RWPE2 (cell line): ENCODE data around the gene CEMIP.

Experiments
- ATAC-seq: fragments of 200-7000 bp; cut with Tn5 transposase; 3 replicates; pipeline ENCODE4 v1.9.1; 2021; ENCODE audit warnings: low read depth
- DNase-seq: peaks from one replicate; pipeline ENCODE4 v3.0.0-alpha.2; 2020; ENCODE audit warnings: low spot score
- H3K27ac ChIP-seq: fragments of 450-650 bp; 2 replicates; pipeline ENCODE4 v1.5.1; 2017; ENCODE audit warnings: mild to moderate bottlenecking; ENCODE audit not compliant: poor library complexity, severe bottlenecking
- H3K27me3 ChIP-seq: fragments of 250-450 bp; sonication (Bioruptor Pico); 2 replicates; pipeline ENCODE4 v1.5.1; 2021; ENCODE audit warnings: mild to moderate bottlenecking, moderate library complexity; ENCODE audit not compliant: insufficient read depth, poor library complexity, severe bottlenecking
- H3K36me3 ChIP-seq: fragments of 250-450 bp; sonication (Bioruptor Pico); 2 replicates; pipeline ENCODE4 v1.5.1; 2020; ENCODE audit warnings: low read depth, mild to moderate bottlenecking, moderate library complexity
- H3K4me1 ChIP-seq: fragments of 250-450 bp; sonication (Bioruptor Pico); 2 replicates; pipeline ENCODE4 v1.5.1; 2021; ENCODE audit warnings: mild to moderate bottlenecking, moderate library complexity; ENCODE audit not compliant: insufficient read depth, poor library complexity, severe bottlenecking
- H3K4me3 ChIP-seq: fragments of 250-450 bp; sonication (Bioruptor Pico); 2 replicates; pipeline ENCODE4 v1.5.1; 2021; ENCODE audit warnings: mild to moderate bottlenecking, moderate library complexity; ENCODE audit not compliant: severe bottlenecking
- H3K9me3 ChIP-seq: fragments of 250-450 bp; sonication (Bioruptor Pico); 2 replicates; pipeline ENCODE4 v1.5.1; 2021; ENCODE audit warnings: mild to moderate bottlenecking, moderate library complexity; ENCODE audit not compliant: severe bottlenecking
- TF ChIP-seq, protein P1 (sequence below): fragments of 450-650 bp; IDR thresholded peaks from one replicate; pipeline ENCODE4 v1.5.1; 2017; ENCODE audit warnings: mild to moderate bottlenecking, moderate library complexity; ENCODE audit not compliant: poor library complexity, severe bottlenecking

CEMIP gene

DNA sequence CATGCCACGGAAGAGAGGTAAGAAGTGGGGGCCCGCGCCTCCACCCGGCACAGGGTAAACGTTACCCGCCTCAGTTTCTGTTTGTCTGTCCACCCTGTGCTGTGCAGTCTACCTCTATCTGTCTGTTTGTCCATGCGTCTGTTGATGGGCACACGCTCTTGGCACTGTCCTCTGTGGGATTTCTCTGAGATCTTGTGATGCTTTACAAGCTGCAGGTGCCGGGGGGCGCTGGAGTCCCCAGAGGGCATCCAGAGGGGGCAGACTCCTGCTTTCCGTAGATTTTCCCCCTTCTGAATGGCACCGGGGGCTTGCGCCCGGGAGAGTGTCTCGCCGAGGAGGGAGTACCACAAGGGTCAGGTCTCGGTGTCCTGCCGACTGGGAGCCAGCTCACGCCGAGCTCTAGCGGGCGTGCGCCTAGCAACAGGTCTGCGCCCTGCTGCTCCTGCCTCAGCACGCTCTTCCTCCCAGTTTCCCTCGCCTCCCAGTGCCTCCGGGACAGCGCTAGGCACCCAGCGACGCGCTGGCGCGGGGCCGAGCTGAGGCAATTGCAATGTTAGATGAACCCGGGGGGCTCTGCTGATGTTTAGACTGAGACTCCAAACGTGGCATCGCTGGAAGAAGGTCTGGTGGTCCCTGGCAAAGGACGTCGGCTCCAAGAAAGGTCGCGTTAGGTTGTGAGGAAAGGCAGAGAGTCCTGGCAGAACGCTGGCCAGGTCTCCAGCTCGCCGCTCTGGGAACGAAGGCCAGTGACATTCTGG lies 667 bp downstream of the CEMIP start:
- DNase-seq, result no peak
- Histone ChIP-seq H3K27ac (no peak overlapping the region), H3K27me3 (peaks cover 19% of the 10 kb centered on the region), H3K4me1 (peaks cover 24% of the 10 kb centered on the region), H3K36me3 (no peaks in the 10 kb centered on the region), H3K4me3 (peak overlapping the region; percentile 36), H3K9me3 (peaks cover 3% of the 10 kb centered on the region)
- ATAC-seq, result peak; percentile 54
- TF ChIP-seq, protein P1, sequence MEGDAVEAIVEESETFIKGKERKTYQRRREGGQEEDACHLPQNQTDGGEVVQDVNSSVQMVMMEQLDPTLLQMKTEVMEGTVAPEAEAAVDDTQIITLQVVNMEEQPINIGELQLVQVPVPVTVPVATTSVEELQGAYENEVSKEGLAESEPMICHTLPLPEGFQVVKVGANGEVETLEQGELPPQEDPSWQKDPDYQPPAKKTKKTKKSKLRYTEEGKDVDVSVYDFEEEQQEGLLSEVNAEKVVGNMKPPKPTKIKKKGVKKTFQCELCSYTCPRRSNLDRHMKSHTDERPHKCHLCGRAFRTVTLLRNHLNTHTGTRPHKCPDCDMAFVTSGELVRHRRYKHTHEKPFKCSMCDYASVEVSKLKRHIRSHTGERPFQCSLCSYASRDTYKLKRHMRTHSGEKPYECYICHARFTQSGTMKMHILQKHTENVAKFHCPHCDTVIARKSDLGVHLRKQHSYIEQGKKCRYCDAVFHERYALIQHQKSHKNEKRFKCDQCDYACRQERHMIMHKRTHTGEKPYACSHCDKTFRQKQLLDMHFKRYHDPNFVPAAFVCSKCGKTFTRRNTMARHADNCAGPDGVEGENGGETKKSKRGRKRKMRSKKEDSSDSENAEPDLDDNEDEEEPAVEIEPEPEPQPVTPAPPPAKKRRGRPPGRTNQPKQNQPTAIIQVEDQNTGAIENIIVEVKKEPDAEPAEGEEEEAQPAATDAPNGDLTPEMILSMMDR, result no peak

DNA sequence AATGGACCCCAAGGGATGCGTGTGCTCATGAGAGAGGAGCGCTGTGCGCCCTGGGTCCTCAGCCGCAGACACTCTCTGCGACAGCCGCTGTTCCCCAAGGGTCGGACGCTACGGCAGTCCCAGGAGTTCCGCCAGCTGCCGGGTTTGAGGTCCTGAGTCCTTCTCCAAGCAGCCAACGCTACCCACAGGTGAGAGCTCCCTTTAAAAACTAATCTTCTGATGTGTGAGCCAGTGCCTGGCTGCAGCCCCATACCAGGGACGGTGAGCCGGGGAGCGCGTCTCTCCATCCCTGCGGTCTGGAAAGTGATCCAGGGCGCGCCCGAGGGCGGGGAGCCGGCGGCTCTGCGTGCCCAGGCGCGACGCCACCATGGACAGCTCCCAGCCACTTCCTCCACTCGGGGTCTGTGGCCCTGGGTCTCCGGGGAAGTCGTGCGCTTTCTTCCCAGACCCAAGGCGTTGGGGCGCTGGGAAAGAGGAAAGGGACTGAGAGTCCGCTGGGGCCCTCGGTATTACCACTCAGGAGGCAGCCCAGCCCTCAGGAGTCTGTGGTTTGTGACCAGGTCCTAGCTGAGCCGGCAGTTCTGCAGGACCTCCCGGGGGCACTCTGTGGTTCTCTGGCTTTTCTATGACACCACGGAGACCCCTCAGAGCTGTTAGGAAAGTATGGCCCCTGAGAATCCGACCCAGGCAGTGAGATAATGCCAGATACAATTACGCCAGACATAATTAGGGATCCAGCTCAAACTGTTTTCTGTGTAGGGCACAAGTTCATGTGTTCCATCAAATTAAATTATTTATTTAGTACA lies 1.4 kb downstream of the CEMIP start:
- Histone ChIP-seq H3K36me3 (no peaks in the 10 kb centered on the region), H3K27me3 (peaks cover 19% of the 10 kb centered on the region), H3K9me3 (peaks cover 3% of the 10 kb centered on the region), H3K4me3 (peak overlapping the region; percentile 36), H3K4me1 (peaks cover 24% of the 10 kb centered on the region), H3K27ac (no peak overlapping the region)
- TF ChIP-seq, protein P1, result no peak
- ATAC-seq (peak; percentile 44), DNase-seq (peak; percentile 82)

DNA sequence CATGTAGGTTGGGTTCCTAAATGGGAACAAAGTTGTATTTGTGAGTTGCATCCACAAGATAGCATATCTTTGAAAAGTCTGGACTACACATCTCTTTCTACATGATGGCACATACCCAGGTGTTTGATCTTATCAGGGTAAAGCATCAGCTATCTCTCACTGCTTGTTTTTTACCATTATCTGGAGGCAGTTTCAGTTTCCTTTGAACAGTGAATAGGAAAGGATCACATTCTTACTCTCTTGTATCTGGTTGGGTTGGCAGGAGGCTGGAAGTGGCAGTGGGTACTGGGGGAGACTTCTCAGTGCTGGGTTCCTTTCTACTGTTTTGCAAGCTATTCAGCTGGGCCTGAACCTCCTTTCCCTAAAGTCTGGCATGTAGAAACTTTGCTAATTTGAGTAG lies 4.1 kb downstream of the CEMIP start:
- TF ChIP-seq, protein P1, result no peak
- peaks cover 8% of the 10 kb centered on the region for H3K4me1 ChIP-seq
- H3K36me3 ChIP-seq, result no peaks in the 10 kb centered on the region
- no peaks in the 10 kb centered on the region for H3K9me3 ChIP-seq
- DNase-seq, result no peak
- no peak overlapping the region for H3K4me3 ChIP-seq
- no peak overlapping the region for H3K27ac ChIP-seq
- ATAC-seq, result no peak
- H3K27me3 ChIP-seq, result peaks cover 19% of the 10 kb centered on the region

DNA sequence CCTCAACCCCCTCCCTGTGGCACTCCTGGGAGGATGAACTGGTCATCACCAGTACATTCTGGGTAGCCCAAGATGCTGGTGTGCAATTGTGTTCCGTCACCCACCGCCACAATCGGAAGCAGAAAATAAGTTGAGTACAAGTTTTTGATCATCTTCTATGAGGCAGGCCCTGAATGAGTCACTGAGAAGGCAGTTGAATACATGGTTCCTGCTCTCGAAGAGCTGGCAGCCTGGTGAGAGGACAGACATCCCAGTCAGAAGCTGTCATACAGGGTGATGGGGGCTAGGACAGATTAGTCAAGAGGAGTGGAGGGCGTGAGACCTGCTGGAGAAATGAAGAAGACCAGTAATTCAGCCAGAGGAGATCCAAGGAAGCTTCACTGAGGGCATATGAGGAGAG lies 6.2 kb downstream of the CEMIP start:
- TF ChIP-seq, protein P1, result no peak
- Histone ChIP-seq H3K27me3 (peaks cover 7% of the 10 kb centered on the region), H3K4me1 (no peaks in the 10 kb centered on the region), H3K4me3 (no peak overlapping the region), H3K36me3 (no peaks in the 10 kb centered on the region), H3K9me3 (no peaks in the 10 kb centered on the region), H3K27ac (no peak overlapping the region)
- ATAC-seq, result no peak
- no peak for DNase-seq
